ENCODE measurements around the gene MAMDC2. TPM values are rescaled to one million over a fixed set of nuclear protein-coding genes. Genes with fewer than 3 reads are reported as not detected.

MAMDC2 gene
- total RNA-seq, 1 donor from 2014 or later: 211 TPM

DNA sequence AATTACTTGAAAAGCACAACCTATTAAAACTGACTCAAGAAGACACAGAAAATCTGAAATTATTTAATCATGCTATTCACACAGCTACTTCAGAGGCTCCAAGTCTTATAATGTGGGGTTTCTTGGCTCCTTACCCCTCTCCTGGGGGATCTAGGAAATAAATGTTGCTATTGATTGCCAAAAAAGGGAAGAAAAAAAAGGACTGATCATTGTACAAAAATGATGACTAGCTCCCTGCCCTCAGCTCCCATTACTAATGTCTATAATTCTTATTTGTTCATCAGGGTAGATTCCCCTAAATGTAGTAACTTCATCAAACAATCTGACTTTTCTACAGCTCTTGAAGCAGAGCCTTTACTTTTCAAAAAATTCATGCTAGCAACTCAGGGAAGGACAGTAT, 211.8 kb downstream of the MAMDC2 start:
- DNase-seq (ENCODE audit: low read depth) (peak; percentile 44), FAIRE-seq (no peak)
- H3K9me3 Mint-ChIP-seq (ENCODE audit: unreplicated experiment): peaks cover 1% of the 10 kb centered on the region
- peak overlapping the region; percentile 92 for H3K27ac Mint-ChIP-seq (ENCODE audit: unreplicated experiment)
- peaks cover 35% of the 10 kb centered on the region for H3K4me1 Mint-ChIP-seq (ENCODE audit: low read depth, unreplicated experiment)
- peak overlapping the region; percentile 85 for H3K9ac ChIP-seq (ENCODE audit: low read length)
- H4K20me1 ChIP-seq (ENCODE audit: insufficient read depth, low read length): peaks cover 15% of the 10 kb centered on the region
- H3K4me3 Mint-ChIP-seq (ENCODE audit: unreplicated experiment): peak overlapping the region; percentile 88
- no peak for TF ChIP-seq EZH2 (IDR thresholded peaks at IDR 0.05; ENCODE audit: insufficient read depth, low read length)
- no peak for TF ChIP-seq CTCF (IDR thresholded peaks at IDR 0.05; ENCODE audit: insufficient read depth, low read depth, low read length)
- no peaks in the 10 kb centered on the region for H3K27me3 ChIP-seq (ENCODE audit: insufficient read depth, low read length)
- H3K27me3 Mint-ChIP-seq (ENCODE audit: low read depth, unreplicated experiment): no peaks in the 10 kb centered on the region
- H3K9me3 ChIP-seq (ENCODE audit: insufficient read depth, low read depth, low read length): no peaks in the 10 kb centered on the region
- peaks cover 39% of the 10 kb centered on the region for H3K79me2 ChIP-seq (ENCODE audit: insufficient read depth, low read length)
- peak overlapping the region; percentile 91 for H3K27ac ChIP-seq (ENCODE audit: low read depth, low read length)
- peak overlapping the region; percentile 94 for H3K4me2 ChIP-seq (ENCODE audit: low read length)
- peaks cover 32% of the 10 kb centered on the region for H3K4me1 ChIP-seq (ENCODE audit: insufficient read depth, low read length)
- H3K4me3 ChIP-seq (ENCODE audit: insufficient read depth, low read depth, low read length): peak overlapping the region; percentile 49
- no peak overlapping the region for H2AFZ ChIP-seq (ENCODE audit: low read depth, low read length)
- H3K36me3 Mint-ChIP-seq (ENCODE audit: low read depth, unreplicated experiment): peaks cover 3% of the 10 kb centered on the region
- H3K36me3 ChIP-seq (ENCODE audit: insufficient read depth, low read length): no peaks in the 10 kb centered on the region

- Histone ChIP-seq H3K4me3 (ENCODE audit: insufficient read depth, low read depth, low read length) (peak overlapping the region; percentile 49), H3K9ac (ENCODE audit: low read length) (peak overlapping the region; percentile 85), H3K4me2 (ENCODE audit: low read length) (peak overlapping the region; percentile 94), H3K79me2 (ENCODE audit: insufficient read depth, low read length) (peaks cover 45% of the 10 kb centered on the region), H4K20me1 (ENCODE audit: insufficient read depth, low read length) (peaks cover 21% of the 10 kb centered on the region), H2AFZ (ENCODE audit: low read depth, low read length) (peak overlapping the region; percentile 22), H3K27ac (ENCODE audit: low read depth, low read length) (peak overlapping the region; percentile 91), H3K9me3 (ENCODE audit: insufficient read depth, low read depth, low read length) (no peaks in the 10 kb centered on the region), H3K36me3 (ENCODE audit: insufficient read depth, low read length) (peaks cover 3% of the 10 kb centered on the region), H3K27me3 (ENCODE audit: insufficient read depth, low read length) (no peaks in the 10 kb centered on the region), H3K4me1 (ENCODE audit: insufficient read depth, low read length) (peaks cover 32% of the 10 kb centered on the region)
- Mint-ChIP-seq H3K27ac (ENCODE audit: unreplicated experiment) (peak overlapping the region; percentile 92), H3K27me3 (ENCODE audit: low read depth, unreplicated experiment) (no peaks in the 10 kb centered on the region), H3K9me3 (ENCODE audit: unreplicated experiment) (peaks cover 1% of the 10 kb centered on the region), H3K4me3 (ENCODE audit: unreplicated experiment) (peak overlapping the region; percentile 88), H3K4me1 (ENCODE audit: low read depth, unreplicated experiment) (peaks cover 37% of the 10 kb centered on the region), H3K36me3 (ENCODE audit: low read depth, unreplicated experiment) (peaks cover 3% of the 10 kb centered on the region)
- no peak for TF ChIP-seq EZH2 (IDR thresholded peaks at IDR 0.05; ENCODE audit: insufficient read depth, low read length)
- TF ChIP-seq CTCF (IDR thresholded peaks at IDR 0.05; ENCODE audit: insufficient read depth, low read depth, low read length): no peak
- peak; percentile 89 for DNase-seq (ENCODE audit: low read depth)
- FAIRE-seq: peak; percentile 49
These were observed 212.5 kb downstream of the MAMDC2 start for GRCh38 chr9:70256123-70256551.

DNA sequence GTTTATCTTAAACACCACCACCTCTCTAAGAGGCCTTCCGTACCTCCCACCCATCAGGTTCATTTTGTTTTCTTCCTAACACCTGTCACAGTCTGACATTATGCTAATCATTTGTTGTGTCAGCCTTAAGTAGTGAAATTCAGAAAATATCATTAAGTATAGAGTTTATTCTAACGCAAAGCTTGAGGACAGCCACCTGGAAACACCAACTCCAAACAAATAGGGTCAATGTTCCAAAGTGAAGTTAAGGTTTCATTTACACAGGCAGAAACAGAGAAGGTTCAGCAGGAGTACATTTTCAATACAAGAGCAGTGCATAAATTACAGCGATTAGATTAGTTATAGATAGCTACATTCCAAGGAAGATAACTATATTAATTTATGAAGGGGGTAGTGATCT, 213.9 kb downstream of the MAMDC2 start:
- peaks cover 50% of the 10 kb centered on the region for H3K4me1 Mint-ChIP-seq (ENCODE audit: low read depth, unreplicated experiment)
- H3K27ac ChIP-seq (ENCODE audit: low read depth, low read length): peak overlapping the region; percentile 97
- H3K79me2 ChIP-seq (ENCODE audit: insufficient read depth, low read length): peaks cover 59% of the 10 kb centered on the region
- H3K9ac ChIP-seq (ENCODE audit: low read length): peak overlapping the region; percentile 99
- no peak overlapping the region for H2AFZ ChIP-seq (ENCODE audit: low read depth, low read length)
- H3K27ac Mint-ChIP-seq (ENCODE audit: unreplicated experiment): peak overlapping the region; percentile 99
- peaks cover 11% of the 10 kb centered on the region for H3K36me3 Mint-ChIP-seq (ENCODE audit: low read depth, unreplicated experiment)
- peaks cover 34% of the 10 kb centered on the region for H3K4me1 ChIP-seq (ENCODE audit: insufficient read depth, low read length)
- DNase-seq (ENCODE audit: low read depth) (no peak), FAIRE-seq (no peak)
- no peaks in the 10 kb centered on the region for H3K27me3 Mint-ChIP-seq (ENCODE audit: low read depth, unreplicated experiment)
- peak overlapping the region; percentile 88 for H3K4me3 Mint-ChIP-seq (ENCODE audit: unreplicated experiment)
- no peaks in the 10 kb centered on the region for H3K27me3 ChIP-seq (ENCODE audit: insufficient read depth, low read length)
- peaks cover 1% of the 10 kb centered on the region for H3K9me3 Mint-ChIP-seq (ENCODE audit: unreplicated experiment)
- peak overlapping the region; percentile 65 for H3K4me3 ChIP-seq (ENCODE audit: insufficient read depth, low read depth, low read length)
- TF ChIP-seq CTCF (IDR thresholded peaks at IDR 0.05; ENCODE audit: insufficient read depth, low read depth, low read length): no peak
- TF ChIP-seq EZH2 (IDR thresholded peaks at IDR 0.05; ENCODE audit: insufficient read depth, low read length): no peak
- no peaks in the 10 kb centered on the region for H3K9me3 ChIP-seq (ENCODE audit: insufficient read depth, low read depth, low read length)
- H4K20me1 ChIP-seq (ENCODE audit: insufficient read depth, low read length): peaks cover 35% of the 10 kb centered on the region
- H3K4me2 ChIP-seq (ENCODE audit: low read length): peak overlapping the region; percentile 94
- H3K36me3 ChIP-seq (ENCODE audit: insufficient read depth, low read length): peaks cover 13% of the 10 kb centered on the region

All from astrocyte (in vitro differentiated cells and primary cell).